ENCODE data around the gene UNC93A.

DNA sequence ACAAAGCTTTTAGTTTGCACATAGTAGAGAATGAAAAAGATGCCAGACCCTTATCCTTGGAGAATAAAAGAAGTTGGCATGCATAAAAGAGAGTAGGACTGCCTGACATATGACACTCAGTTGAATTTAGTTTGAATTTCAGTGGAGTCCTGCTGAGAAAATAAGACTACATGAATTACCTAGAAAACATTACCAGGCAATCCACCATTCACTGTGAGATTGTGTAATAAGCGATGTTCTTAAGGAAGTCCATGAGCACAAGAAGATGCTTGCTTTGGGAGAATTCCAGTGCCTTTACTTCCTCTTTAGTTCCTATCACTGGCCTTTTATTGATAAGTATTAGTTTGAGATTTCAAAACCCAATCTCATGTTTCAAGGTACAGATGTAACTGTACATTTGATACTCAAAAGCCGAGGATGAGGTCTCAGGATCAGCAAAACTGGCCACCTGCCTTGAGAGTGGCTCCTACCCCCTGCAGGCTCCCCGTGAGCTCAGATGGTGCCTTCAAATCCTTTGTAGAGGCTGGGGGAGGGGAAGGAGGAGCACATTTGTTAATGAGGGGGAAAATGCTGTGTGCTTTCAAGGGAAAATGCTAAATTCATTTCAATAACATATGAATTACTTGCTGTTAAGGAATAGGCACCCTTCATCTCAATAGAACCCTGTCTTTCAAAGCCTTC is 11.2 kb upstream of the UNC93A start:
- TF ChIP-seq PAX5 (IDR thresholded peaks at IDR 0.05; ENCODE audit: insufficient read depth, low read length, severe bottlenecking): no peak
- TF ChIP-seq POLR2A (IDR thresholded peaks at IDR 0.05; ENCODE audit: low read depth, low read length): no peak

Measured in GM12891 (cell line).